Activated naive CD4-positive, alpha-beta T cell treated with anti-CD3 and anti-CD28 coated beads, Interleukin-2, amount 50 U/mL, for 72 hours (primary cell): Measurements from ENCODE around the gene PARP8. TPM values are rescaled to one million over a fixed set of nuclear protein-coding genes. Genes with fewer than 3 reads are reported as not detected.
"Not testable (repeated sequence)": the region's sequence is repeated elsewhere in the genome, so short reads cannot be mapped to it uniquely, and the experiment has no call there.

Experiments used
- ATAC-seq, 2 donors: fragments of 150-1000 bp; cut with Tn5 transposase; 2 replicates each; pipeline ENCODE4 v1.10.0; 2021; ENCODE audit warnings: mild to moderate bottlenecking in 2 of 2, moderate library complexity in 2 of 2
- DNase-seq, 2 donors: peaks; one replicate each; pipeline ENCODE4 v3.0.0; 2021 to 2022; ENCODE audit warnings: low spot score in 2 of 2
- H3K27ac Mint-ChIP-seq, 2 donors: one replicate each; pipeline ENCODE4 v1.8.0; 2022; ENCODE audit warnings: mild to moderate bottlenecking in 2 of 2, mixed read lengths in 2 of 2
- H3K36me3 Mint-ChIP-seq, 2 donors: one replicate each; pipeline ENCODE4 v1.8.0; 2022; ENCODE audit warnings: mixed read lengths in 2 of 2
- H3K9me3 Mint-ChIP-seq, 2 donors: one replicate each; pipeline ENCODE4 v1.8.0; 2022; ENCODE audit warnings: mixed read lengths in 2 of 2
- total RNA-seq, 2 donors: library from RNA; stranded (reverse); gene quantifications; one replicate each; pipeline ENCODE4 v1.2.3, GENCODE V29; 2022

The PARP8 gene
- total RNA-seq, 2 donors from 2014 or later = 29.9 to 32.7 TPM

- not testable (repeated sequence) for ATAC-seq, H3K27ac Mint-ChIP-seq
- peaks cover 12 to 15% of the 10 kb centered on the region in 2 donors for H3K9me3 Mint-ChIP-seq
Observed at GRCh38 chr5:50774446-50775175, 108.2 kb downstream of the PARP8 start.

GRCh38 chr5:50786073-50786472 is 119.6 kb downstream of the PARP8 start:
- Mint-ChIP-seq H3K27ac (peak overlapping the region in 1 of 2 donors; percentile 44), H3K9me3 (no peaks in the 10 kb centered on the region), H3K36me3 (peaks cover 14 to 17% of the 10 kb centered on the region in 2 donors)
- ATAC-seq = no peak
- DNase-seq = no peak

More at GRCh38 chr5:50774446-50775175, 108.2 kb downstream of the PARP8 start:
- not testable (repeated sequence) for DNase-seq
- peaks cover 27 to 42% of the 10 kb centered on the region in 2 donors for H3K36me3 Mint-ChIP-seq

DNA sequence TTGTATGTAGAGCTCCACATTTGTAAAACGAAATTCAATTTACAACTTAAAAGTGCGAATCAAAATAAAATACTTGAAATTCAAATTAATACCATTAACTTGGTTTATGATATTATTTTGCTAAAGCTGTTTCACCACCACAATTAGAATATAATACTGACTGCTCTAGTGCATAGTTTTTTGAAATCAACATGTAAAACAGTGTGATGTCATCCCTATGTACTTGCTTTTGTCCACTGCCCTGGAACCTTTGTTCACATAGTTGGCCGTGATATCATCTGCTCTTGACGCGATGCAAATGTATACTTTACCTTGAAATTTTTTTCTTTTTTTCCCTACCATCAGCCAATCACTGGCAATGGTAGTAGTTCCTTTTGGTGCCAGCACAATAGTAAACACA is 125.4 kb downstream of the PARP8 start:
- no peaks in the 10 kb centered on the region for H3K9me3 Mint-ChIP-seq
- H3K36me3 Mint-ChIP-seq = peaks cover 7 to 14% of the 10 kb centered on the region in 2 donors
- no peak for DNase-seq
- no peak for ATAC-seq
- H3K27ac Mint-ChIP-seq = no peak overlapping the region

DNA sequence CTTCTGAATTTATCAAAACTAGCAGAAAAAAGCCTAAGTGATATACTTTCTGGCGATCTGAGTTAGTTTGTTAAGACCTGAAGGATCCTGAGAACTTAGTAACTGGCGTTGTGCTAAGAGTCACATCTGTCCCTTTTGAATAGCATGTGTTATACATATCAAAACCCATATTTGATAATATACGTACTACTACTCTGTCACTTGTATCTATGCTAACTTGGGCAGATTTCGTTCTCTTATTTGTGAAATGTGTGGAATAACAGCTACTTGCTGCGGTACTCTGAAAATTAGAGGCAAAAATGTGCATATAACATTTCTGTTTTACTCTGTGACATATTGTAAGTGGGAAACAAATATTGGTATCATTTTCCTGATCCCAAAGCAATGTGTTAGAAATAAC is 126.4 kb downstream of the PARP8 start:
- no peak overlapping the region for H3K27ac Mint-ChIP-seq
- DNase-seq (no peak), ATAC-seq (no peak)
- peaks cover 8 to 15% of the 10 kb centered on the region in 2 donors for H3K36me3 Mint-ChIP-seq
- H3K9me3 Mint-ChIP-seq = no peaks in the 10 kb centered on the region

DNA sequence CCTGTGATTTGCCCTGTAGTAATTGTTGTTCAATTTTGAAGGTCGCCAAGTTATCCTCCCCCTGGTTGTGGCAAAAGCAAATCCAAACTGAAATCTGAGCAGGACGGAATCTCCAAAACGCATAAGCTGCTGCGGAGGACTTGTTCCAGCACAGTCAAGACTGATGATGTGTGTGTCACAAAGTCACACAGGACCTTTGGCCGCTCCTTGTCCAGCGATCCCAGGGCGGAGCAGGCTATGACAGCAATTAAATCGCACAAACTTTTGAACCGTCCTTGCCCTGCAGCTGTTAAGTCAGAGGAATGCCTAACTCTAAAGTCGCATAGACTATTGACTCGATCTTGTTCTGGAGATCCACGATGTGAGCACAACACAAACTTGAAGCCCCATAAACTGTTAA is 128.4 kb downstream of the PARP8 start:
- H3K9me3 Mint-ChIP-seq = peaks cover 0 to 6% of the 10 kb centered on the region in 2 donors
- H3K36me3 Mint-ChIP-seq = peaks cover 16 to 27% of the 10 kb centered on the region in 2 donors
- no peak for ATAC-seq
- H3K27ac Mint-ChIP-seq = no peak overlapping the region
- no peak for DNase-seq

GRCh38 chr5:50798002-50798401 is 131.6 kb downstream of the PARP8 start:
- Mint-ChIP-seq H3K9me3 (peaks cover 10 to 18% of the 10 kb centered on the region in 2 donors), H3K27ac (no peak overlapping the region), H3K36me3 (peaks cover 29 to 50% of the 10 kb centered on the region in 2 donors)
- no peak for ATAC-seq
- DNase-seq = no peak

DNA sequence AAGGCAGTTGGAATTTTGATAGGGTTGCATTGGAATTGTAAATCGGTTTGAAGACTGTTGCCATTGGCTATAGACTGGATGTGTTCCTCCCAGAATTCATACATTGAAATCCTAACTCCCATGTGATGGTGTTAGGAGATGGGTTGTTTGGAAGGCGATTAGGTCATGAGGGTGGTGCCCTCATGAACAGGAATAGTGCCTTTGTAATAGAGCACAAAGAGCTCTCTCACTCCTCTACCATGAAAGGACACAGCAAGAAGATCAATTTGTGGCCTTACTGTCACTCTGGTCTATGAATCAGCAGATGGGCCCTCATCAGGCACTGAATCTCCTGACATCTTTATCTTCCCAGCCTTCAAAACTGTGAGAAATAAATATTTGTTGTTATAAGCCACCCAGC is 133.2 kb downstream of the PARP8 start:
- H3K9me3 Mint-ChIP-seq = peaks cover 16 to 25% of the 10 kb centered on the region in 2 donors
- H3K36me3 Mint-ChIP-seq = peaks cover 42 to 63% of the 10 kb centered on the region in 2 donors
- no peak for ATAC-seq
- H3K27ac Mint-ChIP-seq = peak overlapping the region in 1 of 2 donors; percentile 32
- no peak for DNase-seq

- H3K27ac Mint-ChIP-seq = no peak overlapping the region
- ATAC-seq = no peak
- H3K9me3 Mint-ChIP-seq = peaks cover 16 to 25% of the 10 kb centered on the region in 2 donors
- DNase-seq = no peak
- H3K36me3 Mint-ChIP-seq = peaks cover 35 to 58% of the 10 kb centered on the region in 2 donors
Observed at GRCh38 chr5:50800410-50800809, 134.0 kb downstream of the PARP8 start.

GRCh38 chr5:50807661-50808060 is 141.2 kb downstream of the PARP8 start:
- H3K9me3 Mint-ChIP-seq = peaks cover 10 to 20% of the 10 kb centered on the region in 2 donors
- ATAC-seq (no peak), DNase-seq (no peak)
- H3K36me3 Mint-ChIP-seq = peaks cover 34 to 49% of the 10 kb centered on the region in 2 donors
- no peak overlapping the region for H3K27ac Mint-ChIP-seq

DNA sequence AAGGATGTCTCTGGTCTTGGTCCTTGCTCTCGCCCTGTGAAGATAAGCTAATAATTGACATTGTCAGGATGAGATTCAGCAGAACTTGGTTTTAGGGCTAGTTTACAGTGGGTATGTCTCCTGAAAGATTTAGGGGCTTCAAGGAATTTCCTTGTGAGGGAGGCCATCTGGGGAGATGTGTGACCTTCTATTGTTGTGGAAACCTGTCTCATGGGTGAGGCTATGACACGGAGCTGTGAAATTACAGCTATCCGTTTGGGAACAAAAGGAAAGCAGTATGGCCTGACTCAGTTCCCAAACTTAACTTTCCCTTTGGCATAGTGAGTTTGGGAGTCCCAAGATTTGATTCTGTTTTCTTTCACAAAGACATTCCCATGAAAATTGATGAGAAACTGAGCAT is 142.0 kb downstream of the PARP8 start:
- DNase-seq = no peak
- no peak overlapping the region for H3K27ac Mint-ChIP-seq
- H3K9me3 Mint-ChIP-seq = peaks cover 3 to 13% of the 10 kb centered on the region in 2 donors
- no peak for ATAC-seq
- H3K36me3 Mint-ChIP-seq = peaks cover 27 to 42% of the 10 kb centered on the region in 2 donors

DNA sequence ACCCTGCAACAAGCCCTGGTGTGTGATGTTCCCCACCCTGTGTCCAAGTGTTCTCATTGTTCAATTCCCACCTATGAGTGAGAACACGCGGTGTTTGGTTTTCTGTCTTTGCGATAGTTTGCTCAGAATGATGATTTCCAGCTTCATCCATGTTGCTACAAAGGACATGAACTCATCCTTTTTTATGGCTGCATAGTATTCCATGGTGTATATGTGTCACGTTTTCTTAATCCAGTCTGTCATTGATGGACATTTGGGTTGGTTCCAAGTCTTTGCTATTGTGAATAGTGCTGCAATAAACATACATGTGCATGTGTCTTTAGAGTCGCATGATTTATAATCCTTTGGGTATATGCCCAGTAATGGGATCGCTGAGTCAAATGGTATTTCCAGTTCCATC is 145.3 kb downstream of the PARP8 start:
- not testable (repeated sequence) for ATAC-seq, DNase-seq, H3K27ac Mint-ChIP-seq
- Mint-ChIP-seq H3K36me3 (peaks cover 17 to 30% of the 10 kb centered on the region in 2 donors), H3K9me3 (peaks cover 0 to 10% of the 10 kb centered on the region in 2 donors)

DNA sequence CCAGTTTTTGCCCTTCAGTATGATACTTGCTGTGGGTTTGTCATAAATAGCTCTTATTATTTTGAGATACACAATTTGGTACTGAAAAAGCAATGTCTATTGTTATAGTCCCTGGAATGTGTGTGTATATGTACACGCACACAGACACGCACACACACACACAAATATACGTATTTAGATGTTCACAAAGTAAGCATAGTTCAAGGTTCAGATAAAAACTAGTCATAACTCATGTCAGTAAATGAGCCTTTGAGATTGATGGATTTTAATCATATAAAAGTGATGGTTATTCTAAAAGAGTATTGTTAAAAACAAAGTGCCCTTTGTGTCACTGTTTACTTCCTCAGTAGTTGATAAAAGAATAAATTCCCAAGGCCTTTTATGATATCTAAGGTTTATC is 147.3 kb downstream of the PARP8 start:
- Mint-ChIP-seq H3K36me3 (peaks cover 0 to 16% of the 10 kb centered on the region in 2 donors), H3K9me3 (peaks cover 0 to 4% of the 10 kb centered on the region in 2 donors), H3K27ac (no peak overlapping the region)
- DNase-seq (no peak), ATAC-seq (no peak)

GRCh38 chr5:50814556-50814955 is 148.1 kb downstream of the PARP8 start:
- Mint-ChIP-seq H3K36me3 (peaks cover 0 to 16% of the 10 kb centered on the region in 2 donors), H3K27ac (no peak overlapping the region), H3K9me3 (peaks cover 0 to 4% of the 10 kb centered on the region in 2 donors)
- no peak for ATAC-seq
- DNase-seq = no peak

GRCh38 chr5:50822046-50822445 is 155.6 kb downstream of the PARP8 start:
- DNase-seq (no peak), ATAC-seq (no peak)
- Mint-ChIP-seq H3K9me3 (no peaks in the 10 kb centered on the region), H3K36me3 (no peaks in the 10 kb centered on the region), H3K27ac (no peak overlapping the region)

DNA sequence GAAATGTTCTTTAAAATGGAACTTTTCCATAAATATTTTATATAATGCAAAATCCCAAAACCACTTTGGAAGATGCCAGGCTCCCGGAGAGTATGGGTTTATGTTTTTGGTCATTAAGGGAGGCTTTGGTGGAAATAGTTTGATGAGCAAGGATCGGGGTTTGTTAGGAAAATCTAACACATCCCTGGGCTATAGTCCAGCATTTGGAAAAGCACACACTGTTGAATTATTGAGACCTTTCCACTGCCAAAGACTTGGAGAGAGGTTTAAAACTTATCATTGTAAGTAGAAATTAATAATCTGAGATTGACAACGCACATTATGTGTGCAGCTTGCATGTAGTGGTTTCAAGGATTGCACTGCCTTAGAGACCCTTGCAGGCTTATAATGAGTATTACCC is 156.3 kb downstream of the PARP8 start:
- Mint-ChIP-seq H3K36me3 (no peaks in the 10 kb centered on the region), H3K9me3 (no peaks in the 10 kb centered on the region), H3K27ac (no peak overlapping the region)
- no peak for DNase-seq
- no peak for ATAC-seq

GRCh38 chr5:50823568-50823967 is 157.1 kb downstream of the PARP8 start:
- Mint-ChIP-seq H3K27ac (no peak overlapping the region), H3K36me3 (peaks cover 0 to 7% of the 10 kb centered on the region in 2 donors), H3K9me3 (no peaks in the 10 kb centered on the region)
- DNase-seq (no peak), ATAC-seq (no peak)

- ATAC-seq = no peak
- H3K27ac Mint-ChIP-seq = no peak overlapping the region
- DNase-seq = no peak
- H3K36me3 Mint-ChIP-seq = peaks cover 0 to 7% of the 10 kb centered on the region in 2 donors
- no peaks in the 10 kb centered on the region for H3K9me3 Mint-ChIP-seq
Observed at GRCh38 chr5:50824109-50824508, 157.7 kb downstream of the PARP8 start.
